HS-27A (cell line): ENCODE measurements around the gene KCTD15.

Experiments
- DNase-seq: peaks from one replicate; pipeline ENCODE4 v3.0.0-alpha.2; 2012; ENCODE audit warnings: low read depth, missing footprints

Gene KCTD15

GRCh38 chr19:33859016-33859415 lies 62.3 kb downstream of the KCTD15 start:
- no peak for DNase-seq

- DNase-seq: no peak
Observed at GRCh38 chr19:33860312-33861090, 63.8 kb downstream of the KCTD15 start.

GRCh38 chr19:33861950-33862349 lies 65.3 kb downstream of the KCTD15 start:
- no peak for DNase-seq

- DNase-seq: no peak
Observed at GRCh38 chr19:33862981-33863380, 66.3 kb downstream of the KCTD15 start.

GRCh38 chr19:33863436-33863835 lies 66.8 kb downstream of the KCTD15 start:
- DNase-seq: no peak

DNA sequence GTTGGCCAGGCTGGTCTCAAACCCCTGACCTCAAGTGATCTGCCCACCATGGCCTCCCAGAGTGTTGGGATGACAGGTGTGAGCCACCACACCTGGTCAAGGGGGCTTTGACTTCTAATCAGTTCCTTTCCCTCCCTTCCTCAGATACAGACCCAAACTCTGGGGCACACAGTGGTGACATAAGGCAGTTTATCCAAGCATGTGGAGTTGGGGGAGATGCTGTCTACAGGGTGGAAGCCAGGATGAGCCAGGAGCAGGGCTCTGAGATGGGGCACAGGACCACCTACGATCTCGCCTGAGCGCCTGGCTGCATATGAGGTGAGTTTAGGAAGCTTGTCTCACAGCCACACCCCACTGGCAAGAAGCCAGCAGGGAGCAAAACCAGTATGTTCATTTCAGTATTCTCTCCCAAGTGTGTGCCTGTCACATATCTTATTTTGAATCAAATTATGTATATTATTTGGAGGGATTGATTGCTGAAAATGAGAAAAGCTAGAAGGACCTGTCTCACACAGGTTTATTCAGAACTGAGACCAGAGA lies 67.7 kb downstream of the KCTD15 start:
- no peak for DNase-seq

DNA sequence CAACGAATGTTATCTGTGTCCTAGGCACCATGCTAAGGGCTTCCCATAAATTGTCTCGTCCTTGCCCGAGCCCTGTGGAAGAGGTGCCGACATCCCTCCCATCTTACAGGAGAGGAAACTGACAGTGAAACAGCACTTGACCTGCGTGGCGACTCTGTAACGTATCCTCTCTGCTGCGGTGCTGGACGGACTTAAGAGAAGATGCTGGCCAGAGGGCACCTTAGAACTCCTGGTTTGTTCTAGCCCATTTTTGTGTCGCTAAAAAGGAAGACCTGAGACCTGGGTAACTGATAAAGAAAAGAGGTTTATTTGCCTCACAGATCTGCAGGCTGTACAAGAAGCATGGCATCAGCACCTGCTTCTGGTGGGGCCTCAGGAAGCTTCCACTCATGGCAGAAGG lies 68.6 kb downstream of the KCTD15 start:
- no peak for DNase-seq
